ENCODE results near the gene SELENOM. TPM values are rescaled to one million over a fixed set of nuclear protein-coding genes. Genes with fewer than 3 reads are reported as not detected.

SELENOM gene
- total and polyA plus RNA-seq, 3 experiments from 2014 or later: 14.6 to 138 (median 15.4) TPM

DNA sequence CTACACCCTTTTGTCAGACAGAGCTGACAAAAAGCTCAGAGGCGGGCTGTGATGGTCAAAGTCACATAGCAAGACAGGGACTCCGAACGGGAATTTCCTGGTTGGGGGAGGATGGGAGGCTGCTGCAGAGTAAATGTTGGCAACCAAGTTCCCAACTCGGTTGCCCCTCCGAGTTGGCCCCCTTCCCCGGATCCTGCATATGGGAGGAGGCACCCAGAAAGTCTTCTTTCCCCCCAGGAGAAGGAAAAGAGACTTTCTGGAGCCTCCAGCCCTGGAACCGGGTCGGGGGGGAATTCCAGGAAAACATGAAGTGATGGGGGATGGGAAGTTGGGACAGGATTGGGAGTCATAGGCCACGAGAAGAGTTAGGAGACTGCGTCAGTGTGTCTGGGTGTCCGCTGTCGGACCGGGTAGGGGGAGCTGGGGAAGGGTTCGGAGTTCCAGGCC, 614 bp downstream of the SELENOM start:
- Histone ChIP-seq H3K27me3 (ENCODE audit: insufficient read depth, low read length, poor library complexity, severe bottlenecking) (no peaks in the 10 kb centered on the region), H3K9me3 (ENCODE audit: low read length) (no peaks in the 10 kb centered on the region), H3K36me3 (ENCODE audit: insufficient read depth, low read length) (no peaks in the 10 kb centered on the region), H3K4me1 (ENCODE audit: insufficient read depth, low read length) (peaks cover 19% of the 10 kb centered on the region), H3K4me3 (ENCODE audit: low read length) (peak overlapping the region; percentile 92), H3K27ac (ENCODE audit: low read depth, low read length) (peak overlapping the region; percentile 68)
- POLR2A ChIA-PET: interaction anchor here (1.0 to 1.9 kb wide), 5 partner anchors 22 to 185 kb away, joined by 6 to 10 read pairs (median 8); partner anchors contain the start of genes MORC2, PIK3IP1, RNF185 and TUG1
- H3K4me1 Mint-ChIP-seq: peaks cover 22 to 32% (median 29%) of the 10 kb centered on the region in 3 donors
- H3K27me3 Mint-ChIP-seq: no peaks in the 10 kb centered on the region
- peak overlapping the region; percentile 84 to 96 (median 94) for H3K4me3 Mint-ChIP-seq
- peak overlapping the region; percentile 61 to 95 (median 84) for H3K27ac Mint-ChIP-seq
- CTCF ChIA-PET: interaction anchor here (1.2 to 2.8 kb wide), 4 partner anchors 21 to 472 kb away, joined by 3 to 9 read pairs (median 4); no protein-coding TSS in a partner anchor
- H3K9me3 Mint-ChIP-seq: no peaks in the 10 kb centered on the region
- DNase-seq: no peak
- peaks cover 0 to 9% (median 0%) of the 10 kb centered on the region in 3 donors for H3K36me3 Mint-ChIP-seq

DNA sequence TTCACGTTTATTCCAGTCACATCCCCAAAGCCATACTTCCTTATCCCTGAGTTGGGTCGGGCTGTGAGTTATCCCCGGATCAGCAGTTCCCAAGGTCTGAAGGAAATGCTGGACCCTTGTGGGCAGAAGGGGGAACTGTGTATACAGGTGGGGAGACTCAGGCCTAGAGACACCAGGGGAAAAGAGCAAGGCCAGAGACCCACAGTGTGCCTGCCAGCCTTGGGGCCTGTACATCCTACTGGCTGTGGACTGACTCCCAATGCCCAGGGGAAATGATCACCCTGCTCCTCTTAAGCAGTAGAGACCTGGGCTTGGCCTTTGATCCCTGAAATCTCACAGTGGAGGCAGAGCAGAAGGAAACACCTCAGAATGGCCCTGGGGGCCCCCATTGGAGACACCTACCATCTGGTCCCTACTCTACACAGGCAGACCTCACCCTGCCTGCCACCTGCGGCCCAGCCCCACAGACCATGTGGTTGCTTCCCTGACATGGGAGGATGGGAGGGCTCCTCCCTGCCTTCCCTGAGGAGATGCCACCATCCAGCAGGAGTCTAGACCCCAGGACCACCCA, 1.3 kb downstream of the SELENOM start:
- peaks cover 19% of the 10 kb centered on the region for H3K4me1 ChIP-seq (ENCODE audit: insufficient read depth, low read length)
- Mint-ChIP-seq H3K27me3 (no peaks in the 10 kb centered on the region), H3K4me3 (peak overlapping the region; percentile 84 to 96 (median 94)), H3K27ac (peak overlapping the region in 6 of 8 donors; percentile 72 to 87 (median 84)), H3K36me3 (peaks cover 0 to 9% (median 0%) of the 10 kb centered on the region in 3 donors), H3K4me1 (peaks cover 22 to 32% (median 29%) of the 10 kb centered on the region in 3 donors), H3K9me3 (no peaks in the 10 kb centered on the region)
- no peaks in the 10 kb centered on the region for H3K27me3 ChIP-seq (ENCODE audit: insufficient read depth, low read length, poor library complexity, severe bottlenecking)
- no peak overlapping the region for H3K4me3 ChIP-seq (ENCODE audit: low read length)
- ChIA-PET POLR2A (interaction anchor here (1.9 kb wide), 1 partner anchor 184 kb away, joined by 10 read pairs; no protein-coding TSS in a partner anchor), CTCF (interaction anchor here (1.1 to 1.6 kb wide), 3 partner anchors 11 to 22 kb away, joined by 3 read pairs; no protein-coding TSS in a partner anchor)
- H3K9me3 ChIP-seq (ENCODE audit: low read length): no peaks in the 10 kb centered on the region
- DNase-seq: no peak
- H3K27ac ChIP-seq (ENCODE audit: low read depth, low read length): no peak overlapping the region
- H3K36me3 ChIP-seq (ENCODE audit: insufficient read depth, low read length): no peaks in the 10 kb centered on the region

DNA sequence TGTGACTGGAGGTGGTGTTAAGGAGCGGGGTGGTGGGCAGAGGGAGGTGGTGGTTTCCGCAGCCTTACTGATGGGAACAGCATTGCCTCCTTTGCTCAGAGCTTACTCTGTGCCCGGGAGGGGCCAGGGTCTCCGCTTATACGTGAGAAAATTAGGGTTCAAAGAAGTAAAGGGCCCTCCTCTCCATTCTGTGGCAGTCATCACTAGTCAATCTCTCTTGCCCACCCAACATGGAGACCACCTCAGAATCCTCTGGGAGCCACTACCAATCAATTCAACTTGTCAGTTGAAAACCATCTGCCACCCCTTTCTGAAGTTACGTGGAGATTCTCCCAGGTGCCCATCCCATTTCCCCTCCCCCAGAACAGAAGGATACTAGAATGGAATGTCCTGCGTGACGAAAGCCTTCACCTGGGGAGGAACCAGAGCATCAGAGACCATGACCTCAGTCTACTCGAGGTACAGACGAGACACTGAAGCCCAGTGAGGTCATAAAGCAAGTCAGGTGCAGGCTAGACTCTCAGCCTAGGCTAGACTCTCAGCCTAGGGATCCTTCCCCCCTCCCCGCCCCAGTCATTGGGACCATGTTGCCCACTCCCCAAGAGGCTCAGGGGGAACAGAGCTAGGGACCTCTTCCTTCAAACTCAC, 2.0 kb downstream of the SELENOM start:
- no peak for DNase-seq

DNA sequence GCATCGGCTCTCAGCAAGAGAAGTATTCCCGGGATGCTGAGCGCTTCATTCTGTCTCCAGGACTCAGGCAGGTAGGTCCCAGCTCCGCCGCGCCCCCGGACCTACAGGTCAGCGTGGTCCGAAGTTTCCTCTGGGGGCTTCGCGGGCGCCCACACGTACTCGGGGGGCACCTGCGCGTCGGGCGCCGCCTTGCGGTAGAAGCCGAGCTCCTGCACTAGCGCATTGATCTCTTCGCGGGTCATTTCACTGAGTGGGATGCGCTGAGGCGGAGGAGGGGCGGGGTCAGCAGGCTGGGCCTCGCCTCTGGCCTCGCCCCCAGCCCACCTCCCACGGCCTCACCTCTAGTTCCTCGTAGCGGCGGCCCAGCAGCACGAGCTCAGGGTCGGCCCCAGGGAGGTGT, 2.5 kb downstream of the SELENOM start:
- no peaks in the 10 kb centered on the region for H3K9me3 ChIP-seq (ENCODE audit: low read length)
- no peaks in the 10 kb centered on the region for H3K27me3 ChIP-seq (ENCODE audit: insufficient read depth, low read length, poor library complexity, severe bottlenecking)
- no peak overlapping the region for H3K4me3 ChIP-seq (ENCODE audit: low read length)
- no peak overlapping the region for H3K27ac ChIP-seq (ENCODE audit: low read depth, low read length)
- Mint-ChIP-seq H3K27me3 (no peaks in the 10 kb centered on the region), H3K36me3 (peaks cover 0 to 9% (median 0%) of the 10 kb centered on the region in 3 donors), H3K9me3 (no peaks in the 10 kb centered on the region), H3K27ac (no peak overlapping the region), H3K4me1 (peaks cover 22 to 32% (median 29%) of the 10 kb centered on the region in 3 donors), H3K4me3 (peak overlapping the region in 1 of 7 donors; percentile 90)
- ChIA-PET CTCF (interaction anchor here (0.9 to 1.1 kb wide), 2 partner anchors 9 to 20 kb away, joined by 3 read pairs; no protein-coding TSS in a partner anchor), POLR2A (no interaction called here)
- DNase-seq: peak in 2 of 5 donors; percentile 9 to 22
- H3K36me3 ChIP-seq (ENCODE audit: insufficient read depth, low read length): no peaks in the 10 kb centered on the region
- H3K4me1 ChIP-seq (ENCODE audit: insufficient read depth, low read length): peaks cover 19% of the 10 kb centered on the region

More for the DNA sequence above, 2.0 kb downstream of the SELENOM start:
- no peaks in the 10 kb centered on the region for H3K36me3 ChIP-seq (ENCODE audit: insufficient read depth, low read length)
- peaks cover 22 to 32% (median 29%) of the 10 kb centered on the region in 3 donors for H3K4me1 Mint-ChIP-seq
- H3K4me3 Mint-ChIP-seq: peak overlapping the region; percentile 84 to 96 (median 94)
- H3K9me3 ChIP-seq (ENCODE audit: low read length): no peaks in the 10 kb centered on the region
- CTCF ChIA-PET: interaction anchor here (1.1 kb wide), 1 partner anchor 10 kb away, joined by 3 read pairs; no protein-coding TSS in a partner anchor
- peaks cover 0 to 9% (median 0%) of the 10 kb centered on the region in 3 donors for H3K36me3 Mint-ChIP-seq
- no peak overlapping the region for H3K4me3 ChIP-seq (ENCODE audit: low read length)
- H3K9me3 Mint-ChIP-seq: no peaks in the 10 kb centered on the region
- H3K4me1 ChIP-seq (ENCODE audit: insufficient read depth, low read length): peaks cover 19% of the 10 kb centered on the region
- POLR2A ChIA-PET: interaction anchor here (1.9 kb wide), 1 partner anchor 185 kb away, joined by 10 read pairs; no protein-coding TSS in a partner anchor
- H3K27me3 Mint-ChIP-seq: no peaks in the 10 kb centered on the region
- H3K27me3 ChIP-seq (ENCODE audit: insufficient read depth, low read length, poor library complexity, severe bottlenecking): no peaks in the 10 kb centered on the region
- peak overlapping the region in 6 of 8 donors; percentile 12 to 87 (median 76) for H3K27ac Mint-ChIP-seq
- no peak overlapping the region for H3K27ac ChIP-seq (ENCODE audit: low read depth, low read length)

DNA sequence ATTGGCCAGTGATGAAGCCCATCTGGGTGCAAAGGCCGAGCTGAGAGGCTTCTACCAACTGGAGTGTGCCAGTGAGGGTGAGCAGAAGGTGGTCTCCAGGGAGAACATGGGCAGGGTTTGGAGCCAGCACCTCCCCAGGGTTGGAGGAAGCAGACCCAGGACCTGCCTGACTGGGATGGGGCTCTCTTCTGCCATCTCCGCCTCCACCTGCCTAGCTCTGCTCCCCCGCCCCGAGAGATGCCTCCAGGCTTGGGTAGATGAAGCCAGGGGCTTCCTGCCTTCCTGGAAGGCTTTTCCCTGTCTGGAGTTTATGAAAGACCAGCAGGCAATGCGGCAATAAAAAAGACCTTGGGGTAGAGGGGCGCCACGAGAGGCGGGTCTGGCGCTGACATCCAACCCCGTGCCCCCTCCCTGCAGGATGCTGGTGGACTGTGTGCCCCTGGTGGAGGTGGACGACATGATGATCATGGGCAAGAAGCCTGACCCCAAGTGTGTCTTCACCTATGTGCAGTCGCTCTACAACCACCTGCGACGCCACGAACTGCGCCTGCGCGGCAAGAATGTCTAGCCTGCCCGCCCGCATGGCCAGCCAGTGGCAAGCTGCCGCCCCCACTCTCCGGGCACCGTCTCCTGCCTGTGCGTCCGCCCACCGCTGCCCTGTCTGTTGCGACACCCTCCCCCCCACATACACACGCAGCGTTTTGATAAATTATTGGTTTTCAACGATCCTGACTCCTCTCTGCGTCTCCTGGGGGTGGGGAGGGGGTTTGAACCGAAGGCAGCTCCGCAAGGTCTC, 3.3 kb downstream of the SELENOM start:
- DNase-seq: no peak
- Histone ChIP-seq H3K27me3 (ENCODE audit: insufficient read depth, low read length, poor library complexity, severe bottlenecking) (no peaks in the 10 kb centered on the region), H3K9me3 (ENCODE audit: low read length) (no peaks in the 10 kb centered on the region), H3K4me3 (ENCODE audit: low read length) (no peak overlapping the region), H3K36me3 (ENCODE audit: insufficient read depth, low read length) (no peaks in the 10 kb centered on the region), H3K27ac (ENCODE audit: low read depth, low read length) (no peak overlapping the region), H3K4me1 (ENCODE audit: insufficient read depth, low read length) (peaks cover 19% of the 10 kb centered on the region)
- Mint-ChIP-seq H3K27me3 (no peaks in the 10 kb centered on the region), H3K4me3 (peak overlapping the region in 1 of 7 donors; percentile 60), H3K4me1 (peaks cover 22 to 32% (median 29%) of the 10 kb centered on the region in 3 donors), H3K36me3 (peaks cover 0 to 9% (median 0%) of the 10 kb centered on the region in 3 donors), H3K27ac (peak overlapping the region in 2 of 8 donors; percentile 36 to 72), H3K9me3 (no peaks in the 10 kb centered on the region)
- POLR2A ChIA-PET: interaction anchor here (0.6 kb wide), 1 partner anchor 164 kb away, joined by 4 read pairs; no protein-coding TSS in a partner anchor
- CTCF ChIA-PET: interaction anchor here (0.9 to 1.4 kb wide), 2 partner anchors 10 to 19 kb away, joined by 3 read pairs; no protein-coding TSS in a partner anchor

DNA sequence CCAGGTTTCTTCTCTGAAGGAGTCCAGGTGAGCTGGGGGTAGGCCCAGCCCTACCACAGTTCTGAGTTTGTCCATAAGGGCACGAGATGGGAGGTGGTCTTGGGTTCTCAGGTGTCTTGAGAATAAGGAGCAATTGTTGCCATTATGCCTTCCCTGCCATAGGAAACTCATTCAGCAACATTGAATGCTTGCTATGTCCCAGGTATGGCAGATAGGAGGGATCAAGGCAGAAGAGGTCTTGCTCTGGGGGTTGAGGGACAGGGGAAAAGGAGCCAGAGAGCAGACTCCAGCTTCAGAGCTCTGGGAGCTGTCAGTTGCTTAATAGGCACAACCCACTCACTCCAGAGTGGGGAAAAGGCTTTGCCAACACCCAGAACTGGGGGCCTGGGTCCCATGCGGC, 4.3 kb downstream of the SELENOM start:
- H3K27me3 ChIP-seq (ENCODE audit: insufficient read depth, low read length, poor library complexity, severe bottlenecking): no peaks in the 10 kb centered on the region
- Mint-ChIP-seq H3K4me1 (peaks cover 22 to 31% (median 28%) of the 10 kb centered on the region in 3 donors), H3K9me3 (no peaks in the 10 kb centered on the region), H3K36me3 (peaks cover 0 to 9% (median 0%) of the 10 kb centered on the region in 3 donors), H3K4me3 (peak overlapping the region in 1 of 7 donors; percentile 27), H3K27me3 (no peaks in the 10 kb centered on the region), H3K27ac (peak overlapping the region in 3 of 8 donors; percentile 17 to 39 (median 36))
- H3K9me3 ChIP-seq (ENCODE audit: low read length): no peaks in the 10 kb centered on the region
- no peaks in the 10 kb centered on the region for H3K36me3 ChIP-seq (ENCODE audit: insufficient read depth, low read length)
- ChIA-PET CTCF (interaction anchor here (1.4 to 2.0 kb wide), 2 partner anchors 9 to 18 kb away, joined by 3 to 6 read pairs; no protein-coding TSS in a partner anchor), POLR2A (no interaction called here)
- H3K4me1 ChIP-seq (ENCODE audit: insufficient read depth, low read length): peaks cover 18% of the 10 kb centered on the region
- DNase-seq: no peak
- no peak overlapping the region for H3K27ac ChIP-seq (ENCODE audit: low read depth, low read length)
- no peak overlapping the region for H3K4me3 ChIP-seq (ENCODE audit: low read length)

DNA sequence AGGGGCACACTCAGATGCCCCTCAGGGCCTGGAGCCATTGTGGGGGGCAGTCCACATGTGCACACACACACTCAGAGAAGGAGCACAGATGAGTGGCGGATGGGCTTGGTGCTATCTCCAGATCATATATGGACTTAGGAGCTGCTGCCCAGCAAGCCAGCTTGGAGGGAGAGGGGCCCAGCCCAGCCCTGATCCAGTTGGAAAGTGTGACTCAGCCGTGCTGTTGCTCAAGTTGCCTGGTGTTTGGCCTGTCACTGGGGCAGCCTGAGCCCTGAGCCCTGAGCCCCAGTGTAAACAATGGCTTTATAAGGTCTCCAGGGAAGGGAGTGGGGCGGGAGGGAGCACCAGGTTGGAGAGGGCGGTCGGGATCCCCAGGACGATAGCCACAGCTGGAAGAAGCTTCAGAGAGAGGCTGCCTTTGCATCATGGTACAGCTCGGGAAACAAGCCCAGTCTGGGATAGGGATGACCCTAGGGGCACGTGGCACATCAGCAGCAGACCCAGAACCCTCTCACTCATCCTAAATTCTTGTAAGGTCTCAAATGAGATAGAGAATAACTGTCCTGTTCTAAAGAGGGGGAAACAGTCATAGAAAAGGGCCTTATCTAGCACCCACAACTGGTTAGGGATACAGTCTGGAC, 4.8 kb downstream of the SELENOM start:
- Mint-ChIP-seq H3K27me3 (no peaks in the 10 kb centered on the region), H3K9me3 (no peaks in the 10 kb centered on the region), H3K4me1 (peaks cover 17 to 26% (median 23%) of the 10 kb centered on the region in 3 donors), H3K4me3 (peak overlapping the region in 1 of 7 donors; percentile 27), H3K36me3 (peaks cover 0 to 7% (median 0%) of the 10 kb centered on the region in 3 donors), H3K27ac (peak overlapping the region in 1 of 8 donors; percentile 36)
- Histone ChIP-seq H3K27ac (ENCODE audit: low read depth, low read length) (no peak overlapping the region), H3K9me3 (ENCODE audit: low read length) (no peaks in the 10 kb centered on the region), H3K4me3 (ENCODE audit: low read length) (no peak overlapping the region), H3K27me3 (ENCODE audit: insufficient read depth, low read length, poor library complexity, severe bottlenecking) (no peaks in the 10 kb centered on the region), H3K36me3 (ENCODE audit: insufficient read depth, low read length) (no peaks in the 10 kb centered on the region), H3K4me1 (ENCODE audit: insufficient read depth, low read length) (peaks cover 15% of the 10 kb centered on the region)
- POLR2A ChIA-PET: no interaction called here
- no peak for DNase-seq
- CTCF ChIA-PET: interaction anchor here (1.4 to 2.0 kb wide), 2 partner anchors 9 to 17 kb away, joined by 3 to 6 read pairs; no protein-coding TSS in a partner anchor
